Measurements from ENCODE around the gene SLC9C1. TPM values are rescaled to one million over a fixed set of nuclear protein-coding genes. Genes with fewer than 3 reads are reported as not detected.

Gene SLC9C1
- total and polyA plus RNA-seq, 2 experiments from 2014 or later, result 0.03 TPM; not detected in 1

DNA sequence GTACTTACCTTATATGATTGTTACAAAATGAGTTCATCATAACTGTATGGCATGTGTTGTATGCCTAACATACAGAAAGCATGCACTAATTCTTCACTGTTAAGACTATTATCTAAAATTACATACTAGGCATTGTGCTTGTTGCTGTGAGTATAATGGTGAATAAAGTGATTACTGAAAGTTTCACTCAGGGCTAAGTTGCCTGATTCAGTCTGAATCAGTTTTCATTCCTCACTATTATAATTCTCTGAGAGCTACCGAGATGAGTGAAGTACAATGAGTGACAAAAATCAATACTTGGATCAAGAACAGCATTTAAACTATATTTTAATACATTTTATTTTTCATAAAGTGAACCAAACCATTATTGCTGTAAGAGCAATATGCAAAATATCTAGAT, 153.4 kb downstream of the SLC9C1 start:
- Histone ChIP-seq H3K27me3 (no peaks in the 10 kb centered on the region), H3K4me1 (ENCODE audit: insufficient read depth) (no peaks in the 10 kb centered on the region), H3K9me3 (ENCODE audit: low read depth) (no peaks in the 10 kb centered on the region), H3K4me3 (no peak overlapping the region), H3K36me3 (replicated peaks; ENCODE audit: insufficient read depth, low read depth) (no peaks in the 10 kb centered on the region), H3K4me2 (no peak overlapping the region), H4K20me1 (ENCODE audit: insufficient read depth, poor library complexity, severe bottlenecking) (no peaks in the 10 kb centered on the region), H3K27ac (no peak overlapping the region), H2AFZ (no peak overlapping the region), H3K79me2 (no peaks in the 10 kb centered on the region), H3K9me2 (replicated peaks; ENCODE audit: insufficient read depth) (no peaks in the 10 kb centered on the region)
- TF ChIP-seq CTCF (IDR thresholded peaks at IDR 0.05; ENCODE audit: poor library complexity), result no peak
- no peak for TF ChIP-seq EZH2 (IDR thresholded peaks at IDR 0.05; ENCODE audit: borderline replicate concordance)
- no peak for TF ChIP-seq EZH2phosphoT487 (IDR thresholded peaks at IDR 0.05; ENCODE audit: low read depth, severe bottlenecking, unreplicated experiment)
- WGBS (ENCODE audit: low lambda C conversion rate, missing lambda C conversion rate), result 83% methylated on average over 1 of the region's 1 CpG
- DNase-seq (ENCODE audit: low spot score), result no peak

DNA sequence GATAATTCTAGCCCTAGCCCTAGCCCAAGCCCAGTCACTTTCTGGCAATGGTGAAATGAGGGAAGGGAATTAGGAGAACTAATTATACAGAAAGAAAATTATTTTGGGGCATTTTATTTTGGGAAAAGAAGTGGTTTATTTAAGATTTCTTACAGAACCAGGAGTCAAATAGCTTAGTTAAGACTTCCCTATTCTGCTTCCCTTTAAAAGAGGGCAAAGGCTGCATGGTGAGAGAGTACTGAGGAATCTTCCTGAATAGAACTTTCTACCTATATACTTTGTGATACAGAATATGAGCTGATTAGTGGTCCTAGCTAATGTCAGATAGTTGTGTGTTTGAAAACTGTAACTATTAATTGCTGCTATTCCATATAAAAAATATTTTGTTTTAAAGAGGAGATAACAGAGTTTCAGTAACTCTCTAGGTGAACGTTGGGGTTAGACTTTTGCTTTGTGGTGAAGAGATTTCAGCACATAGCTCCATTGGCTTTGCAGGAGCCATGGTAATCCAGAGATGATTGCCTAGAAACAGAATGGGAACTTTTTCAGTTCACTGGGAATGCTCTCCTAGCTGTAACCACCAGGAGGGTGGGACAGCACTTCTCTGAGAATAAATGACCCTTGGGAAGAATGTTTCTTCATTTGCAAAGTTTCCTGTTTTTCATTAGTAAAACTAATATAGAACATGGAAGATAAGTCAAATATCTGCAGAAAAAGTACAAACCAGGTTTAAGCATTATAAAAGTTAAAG, 155.6 kb downstream of the SLC9C1 start:
- no peak for DNase-seq (ENCODE audit: low spot score)
- Histone ChIP-seq H3K4me1 (ENCODE audit: insufficient read depth) (no peaks in the 10 kb centered on the region), H3K79me2 (no peaks in the 10 kb centered on the region), H2AFZ (no peak overlapping the region), H3K4me2 (no peak overlapping the region), H3K36me3 (replicated peaks; ENCODE audit: insufficient read depth, low read depth) (no peaks in the 10 kb centered on the region), H3K9me3 (ENCODE audit: low read depth) (no peaks in the 10 kb centered on the region), H4K20me1 (ENCODE audit: insufficient read depth, poor library complexity, severe bottlenecking) (no peaks in the 10 kb centered on the region), H3K27me3 (no peaks in the 10 kb centered on the region), H3K27ac (no peak overlapping the region), H3K4me3 (no peak overlapping the region), H3K9me2 (replicated peaks; ENCODE audit: insufficient read depth) (no peaks in the 10 kb centered on the region)
- TF ChIP-seq CTCF (IDR thresholded peaks at IDR 0.05; ENCODE audit: poor library complexity) (no peak), EZH2phosphoT487 (IDR thresholded peaks at IDR 0.05; ENCODE audit: low read depth, severe bottlenecking, unreplicated experiment) (no peak), EZH2 (IDR thresholded peaks at IDR 0.05; ENCODE audit: borderline replicate concordance) (no peak)
- WGBS (ENCODE audit: low lambda C conversion rate, missing lambda C conversion rate), result 83% methylated on average over 1 of the region's 1 CpG

DNA sequence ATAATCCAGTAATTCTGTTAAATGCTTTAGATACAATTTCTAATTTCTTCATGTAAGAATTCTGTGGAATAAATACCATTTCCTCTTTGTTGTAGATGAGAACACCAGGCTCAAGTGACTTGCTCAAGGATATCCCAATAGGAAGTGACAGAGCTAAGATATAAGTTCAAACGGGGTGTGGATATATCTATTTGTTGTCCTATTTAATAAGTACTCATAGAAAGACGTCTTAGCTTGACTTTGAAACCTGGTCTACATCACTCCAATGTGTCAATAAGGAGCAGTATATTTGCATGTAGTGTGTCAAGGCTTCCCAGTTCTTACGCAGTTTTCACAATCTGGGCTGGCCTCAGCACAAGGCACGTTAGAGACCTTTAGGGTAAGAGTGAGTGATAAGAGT, 156.2 kb downstream of the SLC9C1 start:
- 54% methylated on average over 4 of the region's 4 CpGs for WGBS (ENCODE audit: low lambda C conversion rate, missing lambda C conversion rate)
- H3K9me2 ChIP-seq (replicated peaks; ENCODE audit: insufficient read depth), result no peaks in the 10 kb centered on the region
- H3K79me2 ChIP-seq, result no peaks in the 10 kb centered on the region
- no peak for DNase-seq (ENCODE audit: low spot score)
- TF ChIP-seq EZH2 (IDR thresholded peaks at IDR 0.05; ENCODE audit: borderline replicate concordance) (no peak), EZH2phosphoT487 (IDR thresholded peaks at IDR 0.05; ENCODE audit: low read depth, severe bottlenecking, unreplicated experiment) (no peak), CTCF (IDR thresholded peaks at IDR 0.05; ENCODE audit: poor library complexity) (no peak)
- no peaks in the 10 kb centered on the region for H3K27me3 ChIP-seq
- H3K36me3 ChIP-seq (replicated peaks; ENCODE audit: insufficient read depth, low read depth), result no peaks in the 10 kb centered on the region
- no peak overlapping the region for H2AFZ ChIP-seq
- no peaks in the 10 kb centered on the region for H3K9me3 ChIP-seq (ENCODE audit: low read depth)
- no peaks in the 10 kb centered on the region for H4K20me1 ChIP-seq (ENCODE audit: insufficient read depth, poor library complexity, severe bottlenecking)
- no peak overlapping the region for H3K4me3 ChIP-seq
- H3K4me1 ChIP-seq (ENCODE audit: insufficient read depth), result no peaks in the 10 kb centered on the region
- no peak overlapping the region for H3K27ac ChIP-seq
- H3K4me2 ChIP-seq, result no peak overlapping the region
